ENCODE measurements around the gene DPM1.

DPM1 gene

DNA sequence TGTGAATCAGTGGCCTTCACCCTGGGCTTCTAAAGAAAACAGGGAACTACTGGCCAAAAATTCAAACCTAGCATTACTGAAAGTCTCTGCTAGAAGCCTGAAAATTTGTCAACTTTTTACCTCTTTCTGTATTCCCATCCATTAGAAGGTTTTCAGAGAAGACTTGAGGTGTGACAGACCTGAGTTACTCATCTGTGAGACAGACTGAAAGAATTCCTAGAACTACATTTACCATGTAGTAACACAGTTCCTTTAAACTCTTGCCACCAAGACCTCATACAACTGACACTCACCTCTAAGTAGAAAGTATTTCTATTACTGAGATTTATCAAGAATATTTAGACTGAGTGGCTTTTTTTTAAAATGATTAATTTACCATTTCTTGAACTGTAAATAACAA lies 4.5 kb downstream of the DPM1 start:
- H4K20me1 ChIP-seq (ENCODE audit: control insufficient read depth, insufficient read depth, low read depth, low read length) = peaks cover 24% of the 10 kb centered on the region
- H3K9me3 ChIP-seq (ENCODE audit: control insufficient read depth, insufficient read depth, low read length) = no peaks in the 10 kb centered on the region
- H3K9me2 ChIP-seq (replicated peaks; ENCODE audit: control insufficient read depth, low read length) = no peaks in the 10 kb centered on the region
- H3K79me2 ChIP-seq (ENCODE audit: control insufficient read depth, low read length) = peaks cover 89% of the 10 kb centered on the region
- TF ChIP-seq, protein P1, sequence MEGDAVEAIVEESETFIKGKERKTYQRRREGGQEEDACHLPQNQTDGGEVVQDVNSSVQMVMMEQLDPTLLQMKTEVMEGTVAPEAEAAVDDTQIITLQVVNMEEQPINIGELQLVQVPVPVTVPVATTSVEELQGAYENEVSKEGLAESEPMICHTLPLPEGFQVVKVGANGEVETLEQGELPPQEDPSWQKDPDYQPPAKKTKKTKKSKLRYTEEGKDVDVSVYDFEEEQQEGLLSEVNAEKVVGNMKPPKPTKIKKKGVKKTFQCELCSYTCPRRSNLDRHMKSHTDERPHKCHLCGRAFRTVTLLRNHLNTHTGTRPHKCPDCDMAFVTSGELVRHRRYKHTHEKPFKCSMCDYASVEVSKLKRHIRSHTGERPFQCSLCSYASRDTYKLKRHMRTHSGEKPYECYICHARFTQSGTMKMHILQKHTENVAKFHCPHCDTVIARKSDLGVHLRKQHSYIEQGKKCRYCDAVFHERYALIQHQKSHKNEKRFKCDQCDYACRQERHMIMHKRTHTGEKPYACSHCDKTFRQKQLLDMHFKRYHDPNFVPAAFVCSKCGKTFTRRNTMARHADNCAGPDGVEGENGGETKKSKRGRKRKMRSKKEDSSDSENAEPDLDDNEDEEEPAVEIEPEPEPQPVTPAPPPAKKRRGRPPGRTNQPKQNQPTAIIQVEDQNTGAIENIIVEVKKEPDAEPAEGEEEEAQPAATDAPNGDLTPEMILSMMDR (IDR thresholded peaks at IDR 0.05; ENCODE audit: low read depth, low read length, poor library complexity, severe bottlenecking) = no peak
- no peak for TF ChIP-seq EZH2phosphoT487 (IDR thresholded peaks at IDR 0.05; ENCODE audit: borderline replicate concordance, low read length)
- H3K27ac ChIP-seq (ENCODE audit: low read depth, low read length) = no peak overlapping the region
- H3K4me1 ChIP-seq (ENCODE audit: control insufficient read depth, low read length) = peaks cover 16% of the 10 kb centered on the region
- no peaks in the 10 kb centered on the region; the same call in 1 of the 2 replicates for H3F3A ChIP-seq (ENCODE audit: control insufficient read depth, insufficient read depth)
- no peak overlapping the region for H3K4me3 ChIP-seq (ENCODE audit: low read length)
- H3K36me3 ChIP-seq (ENCODE audit: control insufficient read depth, low read length) = peaks cover 81% of the 10 kb centered on the region
- no peaks in the 10 kb centered on the region for H3K27me3 ChIP-seq (ENCODE audit: control insufficient read depth, low read length)
- H3K4me2 ChIP-seq (ENCODE audit: low read length) = no peak overlapping the region

DNA sequence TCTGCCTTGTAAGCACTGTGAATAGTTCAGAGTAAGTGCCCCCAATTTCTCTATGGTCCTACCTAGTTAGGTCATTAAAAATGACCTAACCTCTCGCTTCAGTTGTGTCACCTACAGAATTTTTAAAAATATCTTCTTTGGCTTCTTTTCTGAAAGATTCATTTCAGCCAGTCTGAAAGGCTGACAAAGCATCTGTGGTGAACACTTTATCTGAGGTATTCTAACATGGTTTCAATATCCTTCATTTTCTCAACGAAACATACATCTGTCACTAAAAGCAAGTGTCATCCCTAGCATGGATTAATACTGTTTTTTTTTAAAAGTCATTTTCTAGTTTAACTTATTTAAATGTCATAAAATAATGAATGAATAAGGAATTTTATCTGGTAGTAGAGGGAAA lies 5.1 kb downstream of the DPM1 start:
- Histone ChIP-seq H3K4me3 (ENCODE audit: low read length) (no peak overlapping the region), H3K4me1 (ENCODE audit: control insufficient read depth, low read length) (peaks cover 16% of the 10 kb centered on the region), H3K79me2 (ENCODE audit: control insufficient read depth, low read length) (peaks cover 83% of the 10 kb centered on the region), H4K20me1 (ENCODE audit: control insufficient read depth, insufficient read depth, low read depth, low read length) (peaks cover 24% of the 10 kb centered on the region), H3K9me3 (ENCODE audit: control insufficient read depth, insufficient read depth, low read length) (no peaks in the 10 kb centered on the region), H3K36me3 (ENCODE audit: control insufficient read depth, low read length) (peaks cover 85% of the 10 kb centered on the region), H3K9me2 (replicated peaks; ENCODE audit: control insufficient read depth, low read length) (no peaks in the 10 kb centered on the region), H3K27ac (ENCODE audit: low read depth, low read length) (no peak overlapping the region), H3F3A (ENCODE audit: control insufficient read depth, insufficient read depth) (no peaks in the 10 kb centered on the region; the same call in 1 of the 2 replicates), H3K4me2 (ENCODE audit: low read length) (no peak overlapping the region), H3K27me3 (ENCODE audit: control insufficient read depth, low read length) (no peaks in the 10 kb centered on the region)
- TF ChIP-seq, protein P1 (IDR thresholded peaks at IDR 0.05; ENCODE audit: low read depth, low read length, poor library complexity, severe bottlenecking) = no peak
- TF ChIP-seq EZH2phosphoT487 (IDR thresholded peaks at IDR 0.05; ENCODE audit: borderline replicate concordance, low read length) = no peak

DNA sequence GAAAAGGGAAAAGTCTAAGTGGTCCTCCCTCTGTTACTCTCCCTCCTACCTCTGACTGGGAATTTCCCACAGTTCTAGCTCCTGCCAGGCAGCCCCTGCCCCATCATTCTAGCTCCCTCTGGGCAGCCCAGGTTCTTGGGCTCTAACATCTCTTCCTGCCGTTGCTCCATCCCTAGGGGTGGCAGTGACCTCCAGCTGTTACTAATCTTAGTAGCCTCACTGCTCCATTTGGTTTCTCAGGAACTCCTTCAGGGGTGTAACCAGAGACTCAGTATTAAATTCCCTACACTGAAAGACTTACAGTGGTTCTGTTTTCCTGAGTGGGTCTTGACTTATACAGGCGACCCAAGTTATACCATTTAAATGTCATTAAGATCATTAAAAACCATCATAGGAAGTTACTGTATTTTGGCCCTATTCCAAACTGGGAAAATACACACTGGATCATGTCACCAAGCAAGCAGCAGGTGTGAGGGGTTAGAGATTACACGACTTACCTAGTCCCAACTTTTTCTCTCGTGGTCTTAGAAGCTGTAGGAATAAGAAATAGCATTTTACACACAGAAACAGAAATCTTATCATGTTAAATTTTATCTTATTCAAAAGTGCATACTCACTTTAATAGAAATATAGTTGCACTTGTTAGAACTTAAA lies 10.1 kb downstream of the DPM1 start:
- no peaks in the 10 kb centered on the region for H3K9me3 ChIP-seq (ENCODE audit: control insufficient read depth, insufficient read depth, low read length)
- no peaks in the 10 kb centered on the region for H3F3A ChIP-seq (ENCODE audit: control insufficient read depth, insufficient read depth)
- H3K36me3 ChIP-seq (ENCODE audit: control insufficient read depth, low read length) = peaks cover 86% of the 10 kb centered on the region
- no peak overlapping the region for H3K27ac ChIP-seq (ENCODE audit: low read depth, low read length)
- peaks cover 34% of the 10 kb centered on the region for H3K79me2 ChIP-seq (ENCODE audit: control insufficient read depth, low read length)
- TF ChIP-seq EZH2phosphoT487 (IDR thresholded peaks at IDR 0.05; ENCODE audit: borderline replicate concordance, low read length) = no peak
- TF ChIP-seq, protein P1 (IDR thresholded peaks at IDR 0.05; ENCODE audit: low read depth, low read length, poor library complexity, severe bottlenecking) = no peak
- no peaks in the 10 kb centered on the region for H3K4me1 ChIP-seq (ENCODE audit: control insufficient read depth, low read length)
- no peaks in the 10 kb centered on the region for H4K20me1 ChIP-seq (ENCODE audit: control insufficient read depth, insufficient read depth, low read depth, low read length)
- no peak overlapping the region for H3K4me3 ChIP-seq (ENCODE audit: low read length)
- H3K4me2 ChIP-seq (ENCODE audit: low read length) = no peak overlapping the region
- H3K27me3 ChIP-seq (ENCODE audit: control insufficient read depth, low read length) = no peaks in the 10 kb centered on the region
- H3K9me2 ChIP-seq (replicated peaks; ENCODE audit: control insufficient read depth, low read length) = no peaks in the 10 kb centered on the region
